IPS DF 6.9 (cell line): ENCODE results near the gene SLC9A1.

Source experiments
- DNase-seq: peaks from one replicate; pipeline ENCODE4 v3.0.0-alpha.2; 2013; ENCODE audit warnings: low read depth, low spot score
- H3K27ac ChIP-seq: one replicate; pipeline ENCODE4 v1.5.1; 2013; ENCODE audit warnings: low read length, control low read depth
- H3K27me3 ChIP-seq: 2 replicates; pipeline ENCODE4 v1.6.1; 2013; ENCODE audit warnings: mild to moderate bottlenecking, low read length; ENCODE audit not compliant: control insufficient read depth, insufficient read depth
- H3K36me3 ChIP-seq: 2 replicates; pipeline ENCODE4 v1.6.1; 2013; ENCODE audit warnings: low read length; ENCODE audit not compliant: control insufficient read depth, insufficient read depth
- H3K4me1 ChIP-seq: 2 replicates; pipeline ENCODE4 v1.6.1; 2013; ENCODE audit warnings: low read length; ENCODE audit not compliant: control insufficient read depth, insufficient read depth
- H3K4me3 ChIP-seq: 2 replicates; pipeline ENCODE4 v1.5.1; 2013; ENCODE audit warnings: mild to moderate bottlenecking, low read length
- H3K9me3 ChIP-seq: 2 replicates; pipeline ENCODE4 v1.6.1; 2013; ENCODE audit warnings: low read length, inconsistent platforms; ENCODE audit not compliant: control insufficient read depth, insufficient read depth
- WGBS: extraction: QIAGEN DNeasy Blood & Tissue Kit; methylation state at CpG from one replicate; pipeline ENCODE4 v1.1.7; 2013; ENCODE audit warnings: mixed read lengths, missing lambda C conversion rate; ENCODE audit not compliant: insufficient read length, insufficient coverage; 5-methylcytosine and 5-hydroxymethylcytosine counted together

Gene SLC9A1

GRCh38 chr1:27120854-27121253, 34.1 kb downstream of the SLC9A1 start:
- Histone ChIP-seq H3K36me3 (no peaks in the 10 kb centered on the region), H3K27me3 (no peaks in the 10 kb centered on the region), H3K9me3 (no peaks in the 10 kb centered on the region), H3K27ac (no peak overlapping the region), H3K4me3 (no peak overlapping the region), H3K4me1 (peaks cover 2% of the 10 kb centered on the region; the same call in 1 of the 2 replicates)
- no CpG with 5 or more reads among the region's 1 CpG for WGBS
- DNase-seq = no peak

- peaks cover 2% of the 10 kb centered on the region; the same call in 1 of the 2 replicates for H3K4me1 ChIP-seq
- no CpG with 5 or more reads among the region's 4 CpGs for WGBS
Measured at GRCh38 chr1:27118440-27118689, 36.6 kb downstream of the SLC9A1 start.

GRCh38 chr1:27117733-27118439, 37.0 kb downstream of the SLC9A1 start:
- no peak for DNase-seq
- no CpG with 5 or more reads among the region's 12 CpGs for WGBS
- Histone ChIP-seq H3K36me3 (no peaks in the 10 kb centered on the region), H3K9me3 (no peaks in the 10 kb centered on the region), H3K27ac (no peak overlapping the region), H3K4me1 (peaks cover 2% of the 10 kb centered on the region; the same call in 1 of the 2 replicates), H3K27me3 (no peaks in the 10 kb centered on the region), H3K4me3 (no peak overlapping the region)

More at GRCh38 chr1:27118440-27118689, 36.6 kb downstream of the SLC9A1 start:
- no peak overlapping the region for H3K4me3 ChIP-seq
- no peaks in the 10 kb centered on the region for H3K27me3 ChIP-seq
- DNase-seq = no peak
- H3K36me3 ChIP-seq = no peaks in the 10 kb centered on the region
- no peak overlapping the region for H3K27ac ChIP-seq
- no peaks in the 10 kb centered on the region for H3K9me3 ChIP-seq

DNA sequence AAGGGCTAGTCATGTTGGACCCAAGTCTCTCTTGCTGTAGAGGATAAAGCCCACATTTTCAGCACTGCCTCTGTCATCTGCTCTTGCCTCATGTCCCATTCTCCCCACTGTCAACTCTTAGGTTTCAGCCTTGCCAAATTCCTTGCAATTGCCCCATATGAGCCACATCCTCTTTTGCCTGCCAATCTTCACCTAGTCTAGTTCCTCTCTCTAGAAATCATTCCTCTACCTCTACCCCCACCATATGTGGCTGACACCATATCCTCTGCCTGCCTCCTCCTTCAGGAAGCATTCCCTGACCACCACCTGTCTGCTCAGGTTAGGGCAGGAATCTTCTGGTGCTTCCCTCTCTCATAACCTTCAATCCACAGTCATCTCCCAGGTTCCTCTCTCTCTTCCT, 38.2 kb downstream of the SLC9A1 start:
- no peak overlapping the region for H3K4me3 ChIP-seq
- H3K27ac ChIP-seq = no peak overlapping the region
- no peak for DNase-seq
- H3K4me1 ChIP-seq = peaks cover 1% of the 10 kb centered on the region; the same call in 1 of the 2 replicates
- no peaks in the 10 kb centered on the region for H3K27me3 ChIP-seq
- H3K9me3 ChIP-seq = no peaks in the 10 kb centered on the region
- H3K36me3 ChIP-seq = no peaks in the 10 kb centered on the region

- no peak overlapping the region for H3K27ac ChIP-seq
- no peaks in the 10 kb centered on the region for H3K36me3 ChIP-seq
- no peak for DNase-seq
- no peaks in the 10 kb centered on the region for H3K27me3 ChIP-seq
- peaks cover 1% of the 10 kb centered on the region; the same call in 1 of the 2 replicates for H3K4me1 ChIP-seq
- WGBS = no CpG with 5 or more reads among the region's 3 CpGs
- H3K4me3 ChIP-seq = no peak overlapping the region
- no peaks in the 10 kb centered on the region for H3K9me3 ChIP-seq
Measured at GRCh38 chr1:27116232-27116631, 38.7 kb downstream of the SLC9A1 start.

GRCh38 chr1:27114546-27114945, 40.4 kb downstream of the SLC9A1 start:
- H3K4me1 ChIP-seq = peaks cover 1% of the 10 kb centered on the region; the same call in 1 of the 2 replicates
- DNase-seq = no peak
- no peaks in the 10 kb centered on the region for H3K9me3 ChIP-seq
- no peaks in the 10 kb centered on the region for H3K36me3 ChIP-seq
- WGBS = no CpG with 5 or more reads among the region's 5 CpGs
- H3K4me3 ChIP-seq = no peak overlapping the region
- H3K27ac ChIP-seq = no peak overlapping the region
- no peaks in the 10 kb centered on the region for H3K27me3 ChIP-seq

DNA sequence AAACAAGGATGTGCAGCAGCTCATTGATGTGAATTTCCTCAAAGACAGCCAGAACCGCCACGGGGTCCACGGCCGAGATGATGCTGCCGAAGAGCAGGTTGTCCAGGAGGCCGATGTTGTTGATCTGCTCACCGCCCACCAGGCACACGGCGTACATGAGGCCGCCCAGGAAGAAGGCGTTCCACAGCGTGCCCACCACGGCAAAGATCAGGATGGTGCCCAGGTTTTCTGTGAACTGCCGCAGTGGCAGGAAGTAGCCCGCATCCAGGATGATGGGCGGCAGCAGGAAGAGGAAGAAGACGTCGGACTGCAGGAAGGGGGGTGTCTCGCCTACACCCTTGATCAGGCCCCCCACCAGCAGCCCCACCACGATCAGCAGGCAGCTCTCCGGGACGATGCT, 41.1 kb downstream of the SLC9A1 start:
- no peak for DNase-seq
- H3K27ac ChIP-seq = no peak overlapping the region
- no CpG with 5 or more reads among the region's 22 CpGs for WGBS

DNA sequence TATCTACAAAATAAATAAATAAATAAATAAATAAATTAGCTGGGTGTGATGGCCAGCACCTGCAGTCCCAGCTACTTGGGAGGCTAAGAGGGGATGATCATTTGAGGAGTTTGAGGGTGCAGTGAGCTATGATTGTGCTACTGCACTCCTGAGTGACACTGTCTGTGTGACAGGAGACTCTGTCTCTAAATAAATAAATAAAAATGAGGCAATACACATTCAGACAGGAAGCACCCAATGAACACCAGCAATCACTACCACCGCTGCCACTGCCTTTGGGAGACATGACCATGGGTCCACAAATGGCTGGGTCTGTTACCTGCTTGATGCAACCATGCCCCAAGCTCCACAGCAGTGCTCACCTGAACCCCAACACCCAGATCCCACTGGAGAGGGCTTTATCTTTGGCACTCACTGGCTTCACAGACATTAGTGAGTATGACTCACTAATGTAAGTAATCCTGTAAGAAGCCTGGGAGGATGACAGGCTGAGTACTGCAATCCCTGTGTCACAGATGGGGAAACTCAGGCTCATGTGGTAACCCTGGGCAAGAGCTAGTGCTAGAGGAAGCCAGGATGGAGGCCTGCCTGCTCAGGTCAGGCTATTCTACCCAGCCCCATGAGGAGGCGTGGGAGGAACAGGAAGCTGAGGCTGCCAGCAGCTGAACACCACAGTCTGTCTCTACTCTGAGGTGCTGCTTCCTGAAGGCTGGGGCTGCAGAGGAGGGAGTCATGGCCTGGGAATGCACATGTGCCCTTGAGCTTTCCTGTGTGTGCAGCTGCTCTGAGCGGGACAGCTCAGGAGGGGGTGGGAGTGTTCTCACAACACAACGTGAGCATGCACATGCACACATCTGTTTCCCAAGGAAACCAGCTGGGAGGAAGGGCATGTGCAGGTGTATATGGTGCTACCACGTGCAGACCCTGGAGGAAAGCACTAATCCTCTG, 43.0 kb downstream of the SLC9A1 start:
- H3K36me3 ChIP-seq = no peaks in the 10 kb centered on the region
- no peaks in the 10 kb centered on the region for H3K4me1 ChIP-seq
- H3K9me3 ChIP-seq = no peaks in the 10 kb centered on the region
- no peak for DNase-seq
- H3K27ac ChIP-seq = no peak overlapping the region
- no CpG with 5 or more reads among the region's 5 CpGs for WGBS
- no peaks in the 10 kb centered on the region for H3K27me3 ChIP-seq
- no peak overlapping the region for H3K4me3 ChIP-seq

More for the DNA sequence above, 41.1 kb downstream of the SLC9A1 start:
- no peaks in the 10 kb centered on the region for H3K27me3 ChIP-seq
- H3K9me3 ChIP-seq = no peaks in the 10 kb centered on the region
- no peaks in the 10 kb centered on the region for H3K36me3 ChIP-seq
- no peaks in the 10 kb centered on the region for H3K4me1 ChIP-seq
- H3K4me3 ChIP-seq = no peak overlapping the region

DNA sequence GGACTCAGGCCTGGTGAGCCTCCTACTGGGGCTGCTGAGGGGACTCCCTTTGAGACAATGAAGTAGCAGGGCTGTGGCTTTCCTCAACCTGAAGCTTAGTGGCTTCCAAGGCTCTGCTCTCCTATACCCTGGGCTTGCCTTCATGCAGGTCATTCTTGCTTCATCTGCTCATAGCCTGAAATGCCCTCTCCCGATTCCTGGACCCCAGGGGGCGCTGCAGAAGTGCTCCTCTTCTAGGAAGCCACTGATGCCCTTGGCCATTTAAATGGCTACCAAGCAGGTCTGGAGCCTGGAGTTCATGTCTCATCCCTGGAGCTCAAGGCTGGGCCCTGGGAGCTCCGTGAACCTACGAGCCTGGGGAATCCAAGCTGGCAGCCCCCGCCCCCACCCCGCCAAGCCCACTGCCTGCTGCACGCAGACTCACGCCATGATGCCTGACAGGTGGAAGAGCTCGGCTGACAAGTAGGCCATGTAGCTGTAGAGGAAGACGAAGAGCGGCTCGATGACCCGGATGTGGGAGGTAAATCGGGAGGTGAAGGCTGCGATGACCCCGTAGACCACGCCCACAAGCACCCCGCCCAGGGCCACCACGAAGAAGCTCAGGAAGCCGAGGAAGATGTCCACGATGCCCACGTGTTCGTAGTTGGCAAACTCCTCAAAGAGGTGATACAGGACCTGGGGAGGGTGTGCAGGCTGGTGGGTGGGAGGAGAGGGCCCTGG, 45.7 kb downstream of the SLC9A1 start:
- Histone ChIP-seq H3K9me3 (no peaks in the 10 kb centered on the region), H3K4me3 (no peak overlapping the region), H3K36me3 (no peaks in the 10 kb centered on the region), H3K4me1 (peaks cover 2% of the 10 kb centered on the region; the same call in 1 of the 2 replicates), H3K27ac (no peak overlapping the region), H3K27me3 (no peaks in the 10 kb centered on the region)
- no peak for DNase-seq
- no CpG with 5 or more reads among the region's 23 CpGs for WGBS

DNA sequence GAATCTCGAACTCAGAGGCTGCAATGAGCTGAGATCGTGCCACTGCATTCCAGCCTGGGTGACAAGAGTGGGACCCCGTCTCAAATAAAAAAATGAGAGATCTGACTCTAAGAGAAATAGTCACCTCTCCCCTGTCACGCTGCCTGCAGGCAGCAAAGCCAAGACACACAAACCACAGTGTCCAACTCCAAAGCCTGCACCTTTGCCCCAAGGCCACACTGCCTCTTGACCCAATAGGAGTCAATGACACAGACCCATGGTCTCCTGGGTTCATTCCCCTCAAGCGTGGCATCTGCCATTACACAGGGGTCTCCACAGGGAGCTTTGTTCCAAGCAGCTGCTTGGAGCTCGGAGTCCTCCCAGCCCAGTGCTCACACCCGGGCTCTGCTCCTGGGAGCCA, 46.3 kb downstream of the SLC9A1 start:
- peaks cover 2% of the 10 kb centered on the region; the same call in 1 of the 2 replicates for H3K4me1 ChIP-seq
- H3K27ac ChIP-seq = no peak overlapping the region
- no peak overlapping the region for H3K4me3 ChIP-seq
- H3K36me3 ChIP-seq = no peaks in the 10 kb centered on the region
- H3K27me3 ChIP-seq = no peaks in the 10 kb centered on the region
- no peak for DNase-seq
- no CpG with 5 or more reads among the region's 7 CpGs for WGBS
- no peaks in the 10 kb centered on the region for H3K9me3 ChIP-seq
